ENCODE data around the gene NUP210. TPM values are rescaled to one million over a fixed set of nuclear protein-coding genes. Genes with fewer than 3 reads are reported as not detected.

The NUP210 gene
- total and polyA plus RNA-seq, 2 of the 13 experiments (the other 11 are each of a cell fraction or from before 2014, with no cell fraction given), result 31.6 to 35.2 TPM

GRCh38 chr3:13461169-13462124 lies 41.3 kb upstream of the NUP210 start (continued):
- TF ChIP-seq KDM3A (CRISPR knock-in tag; IDR thresholded peaks at IDR 0.05; ENCODE audit: low read depth), result peak; percentile 96
- 0 out of 2 replicates have a peak, but pooled peaks have one; percentile 65 for TF ChIP-seq SMAD9 (CRISPR knock-in tag; IDR thresholded peaks at IDR 0.05)
- TF ChIP-seq ZFY (CRISPR knock-in tag; IDR thresholded peaks at IDR 0.05), result peak; percentile 76
- no peak for TF ChIP-seq LCORL (IDR thresholded peaks at IDR 0.05)
- peak; percentile 87 for TF ChIP-seq LCORL (CRISPR knock-in tag; IDR thresholded peaks at IDR 0.05)
- peak; percentile 74; the same call in 1 of the 2 replicates for TF ChIP-seq SALL2 (CRISPR knock-in tag; IDR thresholded peaks at IDR 0.05)
- no peak for TF ChIP-seq ZNF646 (CRISPR knock-in tag; IDR thresholded peaks at IDR 0.05)
- TF ChIP-seq SNAI1 (CRISPR knock-in tag; IDR thresholded peaks at IDR 0.05; ENCODE audit: borderline replicate concordance), result no peak; the same call in 1 of the 2 replicates
- TF ChIP-seq POGZ (CRISPR knock-in tag; IDR thresholded peaks at IDR 0.05), result peak; percentile 91
- peak; percentile 83 for TF ChIP-seq RXRB (CRISPR knock-in tag; IDR thresholded peaks at IDR 0.05; ENCODE audit: borderline replicate concordance)
- TF ChIP-seq KMT2A (CRISPR knock-in tag; IDR thresholded peaks at IDR 0.05), result peak; percentile 72
- peak; percentile 76; the same call in 1 of the 2 replicates for TF ChIP-seq IRX3 (CRISPR knock-in tag; IDR thresholded peaks at IDR 0.05; ENCODE audit: borderline replicate concordance, low read depth)
- peak; percentile 67; the same call in 1 of the 2 replicates for TF ChIP-seq HNF1B (CRISPR knock-in tag; IDR thresholded peaks at IDR 0.05)
- 0 out of 2 replicates have a peak, but pooled peaks have one; percentile 11 for TF ChIP-seq NR2F2 (IDR thresholded peaks at IDR 0.05; ENCODE audit: borderline replicate concordance, low read depth)
- peak; percentile 84 for TF ChIP-seq ZFX (CRISPR knock-in tag; IDR thresholded peaks at IDR 0.05; ENCODE audit: low read depth)

Data from HepG2 (cell line).